IMR-90 (cell line): Measurements from ENCODE around the gene COLEC11. TPM values are rescaled to one million over a fixed set of nuclear protein-coding genes. Genes with fewer than 3 reads are reported as not detected.

Source experiments
- ATAC-seq: fragments of 200-7000 bp; cut with Tn5 transposase; 2 replicates; pipeline ENCODE4 v1.9.1; 2020; ENCODE audit warnings: low read depth, mild to moderate bottlenecking, moderate library complexity
- BruUV-seq: library from RNA; stranded (reverse); fragments of 400-500 nt; replicated peaks from 2 replicates; lab custom pipeline; 2021; lab: Mats Ljungman, UMichigan
- CTCF ChIA-PET: fragments of 300-600 bp; formaldehyde crosslinking; extraction: SDS; loops from one replicate; lab custom pipeline; 2021; ENCODE audit warnings: antibody characterized with exemption; lab: Yijun Ruan, JAX
- POLR2A ChIA-PET: fragments of 300-600 bp; sonication (Branson Sonifier 250); formaldehyde crosslinking; loops from one replicate; lab custom pipeline; 2022; ENCODE audit warnings: antibody characterized with exemption; ENCODE audit not compliant: unreplicated experiment; lab: Charles Lee
- DNase-seq: peaks from one replicate; pipeline ENCODE4 v3.0.0; 2013
- H2AFZ ChIP-seq: replicated peaks from 2 replicates; pipeline ENCODE3; 2013; ENCODE audit warnings: low read length, mild to moderate bottlenecking; ENCODE audit not compliant: poor library complexity
- H2AK5ac ChIP-seq: 2 replicates; pipeline ENCODE4 v1.6.1; 2013; ENCODE audit warnings: low read depth, low read length, inconsistent platforms
- H2AK9ac ChIP-seq: replicated peaks from 2 replicates; pipeline ENCODE3; 2013; ENCODE audit warnings: mild to moderate bottlenecking, low read depth, low read length, moderate library complexity; ENCODE audit not compliant: poor library complexity
- H2BK120ac ChIP-seq: 2 replicates; pipeline ENCODE4 v1.6.1; 2013; ENCODE audit warnings: low read depth, low read length, inconsistent platforms
- H2BK15ac ChIP-seq: 3 replicates; pipeline ENCODE4 v1.6.1; 2013; ENCODE audit warnings: low read depth, low read length, inconsistent platforms
- H2BK20ac ChIP-seq: 2 replicates; pipeline ENCODE4 v1.6.1; 2013; ENCODE audit warnings: low read depth, mild to moderate bottlenecking, inconsistent platforms, low read length, moderate library complexity
- H2BK5ac ChIP-seq: 2 replicates; pipeline ENCODE4 v1.6.1; 2013; ENCODE audit warnings: mild to moderate bottlenecking, low read depth, low read length, inconsistent platforms; ENCODE audit not compliant: poor library complexity, severe bottlenecking
- H3K14ac ChIP-seq: replicated peaks from 2 replicates; pipeline ENCODE4 v1.6.1; 2013; ENCODE audit warnings: low read depth, low read length, inconsistent platforms
- H3K18ac ChIP-seq: 2 replicates; pipeline ENCODE4 v1.6.1; 2013; ENCODE audit warnings: low read depth, low read length, control low read depth
- H3K23ac ChIP-seq: 2 replicates; pipeline ENCODE4 v1.6.1; 2013; ENCODE audit warnings: low read depth, low read length, inconsistent platforms
- H3K27ac ChIP-seq: 2 replicates; pipeline ENCODE4 v1.5.1; 2013; ENCODE audit warnings: mild to moderate bottlenecking, control low read depth, low read length; ENCODE audit not compliant: insufficient read depth
- H3K27me3 ChIP-seq: 2 replicates; pipeline ENCODE4 v1.6.1; 2013; ENCODE audit warnings: low read length; ENCODE audit not compliant: control insufficient read depth, insufficient read depth
- H3K36me3 ChIP-seq: 2 replicates; pipeline ENCODE4 v1.6.1; 2013; ENCODE audit warnings: low read length, mixed read lengths; ENCODE audit not compliant: control insufficient read depth, insufficient read depth
- H3K4ac ChIP-seq: 2 replicates; pipeline ENCODE4 v1.6.1; 2013; ENCODE audit warnings: low read depth, low read length, inconsistent platforms
- H3K4me1 ChIP-seq: 2 replicates; pipeline ENCODE4 v1.6.1; 2013; ENCODE audit warnings: low read length, mixed read lengths; ENCODE audit not compliant: control insufficient read depth, insufficient read depth
- H3K4me2 ChIP-seq: 2 replicates; pipeline ENCODE4 v1.6.1; 2013; ENCODE audit warnings: low read depth, mild to moderate bottlenecking, control low read depth, low read length, moderate library complexity
- H3K4me3 ChIP-seq: 2 replicates; pipeline ENCODE4 v1.5.1; 2013; ENCODE audit warnings: low read depth, mild to moderate bottlenecking, control low read depth, low read length, moderate library complexity; ENCODE audit not compliant: insufficient read depth
- H3K56ac ChIP-seq: 2 replicates; pipeline ENCODE4 v1.6.1; 2013; ENCODE audit warnings: low read length, inconsistent platforms; ENCODE audit not compliant: insufficient read depth; ENCODE audit errors: extremely low read depth
- H3K79me1 ChIP-seq, 2 experiments: 2 replicates each; pipeline ENCODE4 v1.6.1; 2013; ENCODE audit warnings: low read length in 2 of 2, inconsistent platforms in 1 of 2, low read depth in 1 of 2
- H3K9ac ChIP-seq: 2 replicates; pipeline ENCODE4 v1.6.1; 2013; ENCODE audit warnings: low read depth, low read length, control low read depth
- H3K9me1 ChIP-seq: 2 replicates; pipeline ENCODE4 v1.6.1; 2013; ENCODE audit warnings: low read length, inconsistent platforms; ENCODE audit not compliant: insufficient read depth
- H3K9me3 ChIP-seq: 2 replicates; pipeline ENCODE4 v1.6.1; 2013; ENCODE audit warnings: low read length; ENCODE audit not compliant: control insufficient read depth, insufficient read depth
- H4K20me1 ChIP-seq: 2 replicates; pipeline ENCODE4 v1.6.1; 2013; ENCODE audit warnings: low read length, inconsistent platforms; ENCODE audit not compliant: insufficient read depth
- H4K5ac ChIP-seq: 2 replicates; pipeline ENCODE4 v1.6.1; 2013; ENCODE audit warnings: mild to moderate bottlenecking, low read depth, low read length, control low read depth
- H4K8ac ChIP-seq, 2 experiments: 2 replicates each; pipeline ENCODE4 v1.6.1; 2013; ENCODE audit warnings: low read depth in 2 of 2, low read length in 2 of 2, control low read depth in 1 of 2, inconsistent platforms in 1 of 2
- H4K91ac ChIP-seq: 2 replicates; pipeline ENCODE4 v1.6.1; 2013; ENCODE audit warnings: low read depth, low read length, inconsistent platforms; ENCODE audit not compliant: insufficient read depth
- BHLHE40 ChIP-seq: fragments of 150-350 bp; IDR thresholded peaks from 2 replicates; pipeline ENCODE4 v1.6.1; 2016; ENCODE audit warnings: mild to moderate bottlenecking, low read depth, low read length
- CEBPB ChIP-seq: IDR thresholded peaks from 2 replicates; pipeline ENCODE4 v1.6.1; 2012; ENCODE audit warnings: low read depth, low read length, improper control_type of control experiment
- CHD1 ChIP-seq: IDR thresholded peaks from 2 replicates; pipeline ENCODE4 v1.6.1; 2012; ENCODE audit warnings: low read depth, low read length, improper control_type of control experiment
- CTCF ChIP-seq: conservative IDR thresholded peaks from 2 replicates; pipeline ENCODE4 v1.5.1; 2012; ENCODE audit warnings: mild to moderate bottlenecking, low read depth, low read length, improper control_type of control experiment
- FOS ChIP-seq: fragments of 150-350 bp; IDR thresholded peaks from 2 replicates; pipeline ENCODE4 v1.6.1; 2016; ENCODE audit warnings: low read depth, low read length
- MAFK ChIP-seq: IDR thresholded peaks from 2 replicates; pipeline ENCODE4 v1.6.1; 2012; ENCODE audit warnings: low read depth, low read length, improper control_type of control experiment
- MAZ ChIP-seq: IDR thresholded peaks from 2 replicates; pipeline ENCODE4 v1.6.1; 2012; ENCODE audit warnings: low read depth, mild to moderate bottlenecking, low read length, improper control_type of control experiment, moderate library complexity, borderline replicate concordance
- MXI1 ChIP-seq: IDR thresholded peaks from 2 replicates; pipeline ENCODE4 v1.6.1; 2012; ENCODE audit warnings: low read depth, mild to moderate bottlenecking, low read length, moderate library complexity, borderline replicate concordance
- NFE2L2 ChIP-seq: fragments of 150-350 bp; IDR thresholded peaks from 2 replicates; pipeline ENCODE4 v1.6.1; 2016; ENCODE audit warnings: low read depth, mild to moderate bottlenecking, low read length
- POLR2A ChIP-seq: IDR thresholded peaks from 2 replicates; pipeline ENCODE4 v1.6.1; 2012; ENCODE audit warnings: mild to moderate bottlenecking, low read depth, low read length
- RAD21 ChIP-seq: IDR thresholded peaks from 2 replicates; pipeline ENCODE4 v1.6.1; 2012; ENCODE audit warnings: low read length, improper control_type of control experiment
- RCOR1 ChIP-seq: IDR thresholded peaks from 2 replicates; pipeline ENCODE4 v1.6.1; 2012; ENCODE audit warnings: mild to moderate bottlenecking, low read length, improper control_type of control experiment; ENCODE audit not compliant: insufficient replicate concordance
- RFX5 ChIP-seq: IDR thresholded peaks from 2 replicates; pipeline ENCODE4 v1.8.0; 2012; ENCODE audit warnings: low read depth, mild to moderate bottlenecking, low read length, moderate library complexity
- SMC3 ChIP-seq: fragments of 150-350 bp; IDR thresholded peaks from 2 replicates; pipeline ENCODE4 v1.6.1; 2016; ENCODE audit warnings: low read depth, mild to moderate bottlenecking, antibody characterized with exemption, low read length, moderate library complexity
- USF2 ChIP-seq: fragments of 150-350 bp; IDR thresholded peaks from 2 replicates; pipeline ENCODE4 v1.6.1; 2017; ENCODE audit warnings: mild to moderate bottlenecking, antibody characterized with exemption, low read length, low read depth
- WGBS, 2 experiments: methylation state at CpG; one replicate each; pipeline versions ENCODE4 v1.1.5 to v1.1.7; 2013; ENCODE audit warnings: missing lambda C conversion rate in 2 of 2; ENCODE audit not compliant: insufficient read length in 1 of 2; ENCODE audit errors: extremely low coverage in 2 of 2; 5-methylcytosine and 5-hydroxymethylcytosine counted together
- dilution Hi-C: fragments of 300-500 bp; cut with HindIII; formaldehyde crosslinking; loops from one replicate; pipeline ENCODE4 v1.14.3; 2018; ENCODE audit warnings: low sequenced_read_pairs; ENCODE audit not compliant: unreplicated experiment
- in situ Hi-C: fragments of 300-500 bp; cut with MboI; formaldehyde crosslinking; loops from 3 replicates; pipeline ENCODE4 v1.14.3; 2019; ENCODE audit warnings: low sequenced_read_pairs, inconsistent platforms, mixed read lengths
- intact Hi-C: fragments of 100-400 bp; cut with micrococcal nuclease; formaldehyde crosslinking; loops from 2 replicates; pipeline ENCODE4 v1.10.0; 2022
- polyA plus RNA-seq, 3 experiments: library from polyadenylated mRNA; depleted of rRNA; stranded (reverse); fragments of >200 nt; gene quantifications; 2 replicates each; pipeline ENCODE4 v1.2.3, GENCODE V29; 2012; ENCODE audit warnings: low replicate concordance in 1 of 3
- total RNA-seq: library from RNA; depleted of rRNA; stranded (reverse); fragments of >200 nt; gene quantifications from 2 replicates; pipeline ENCODE4 v1.2.3, GENCODE V29; 2012
- TF ChIP-seq, protein P1 (sequence below): fragments of 150-350 bp; IDR thresholded peaks from 2 replicates; pipeline ENCODE4 v1.6.1; 2016; ENCODE audit warnings: low read depth, mild to moderate bottlenecking, low read length, moderate library complexity, borderline replicate concordance

Gene COLEC11
- total and polyA plus RNA-seq, 2 of the 4 experiments (the other 2 are of a cell fraction) = under 0.01 to 0.24 TPM

DNA sequence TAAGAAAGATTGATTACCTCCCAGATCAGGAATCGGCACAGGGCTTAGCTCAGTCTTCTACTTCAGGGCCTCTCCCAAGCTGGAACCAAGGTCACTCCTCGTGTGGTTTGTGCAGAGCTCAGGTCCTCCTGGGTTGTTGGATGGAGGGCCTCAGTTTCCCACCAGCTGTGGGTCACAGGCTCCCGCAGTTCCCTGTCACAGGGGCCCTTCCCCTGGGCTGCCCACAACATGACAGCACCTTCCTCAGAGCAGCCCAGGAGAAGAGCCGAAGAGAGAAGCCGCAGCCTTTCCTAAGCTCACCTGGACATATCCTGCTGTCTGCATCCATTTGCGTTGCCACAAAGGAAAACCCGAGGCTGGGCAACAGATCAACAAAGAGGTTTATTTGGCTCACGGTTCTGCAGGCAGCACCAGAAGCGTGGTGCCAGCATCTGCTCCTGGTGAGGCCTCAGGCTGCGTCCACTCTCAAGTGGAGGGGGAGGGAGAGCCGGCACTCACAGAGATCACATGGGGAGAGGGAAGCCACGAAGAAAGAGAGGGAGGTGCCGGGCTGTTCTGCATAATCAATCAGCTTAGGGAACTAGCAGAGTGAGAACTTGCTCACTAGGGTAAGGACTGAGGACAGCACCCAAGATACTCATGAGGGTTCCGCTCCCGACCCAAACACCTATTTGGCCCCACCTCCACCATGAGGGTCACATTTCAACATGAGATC, 50.1 kb downstream of the COLEC11 start:
- H3K4me2 ChIP-seq = no peak overlapping the region
- no peak overlapping the region for H3K56ac ChIP-seq
- no peak overlapping the region for H3K9ac ChIP-seq
- H2AK9ac ChIP-seq = no peak overlapping the region
- DNase-seq (no peak), ATAC-seq (no peak)
- H3K18ac ChIP-seq = no peak overlapping the region
- no peaks in the 10 kb centered on the region for H3K4me1 ChIP-seq
- no peak overlapping the region for H3K14ac ChIP-seq
- dilution Hi-C loops (no loop called here), intact Hi-C loops (no loop called here), in situ Hi-C loops (loop anchor here (10.0 kb wide), 1 partner anchor 220 kb away; no protein-coding TSS in a partner anchor)
- CTCF ChIA-PET = no interaction called here
- H3K9me1 ChIP-seq = no peaks in the 10 kb centered on the region
- no peak overlapping the region for H3K27ac ChIP-seq
- H2BK5ac ChIP-seq = no peak overlapping the region
- H4K91ac ChIP-seq = no peak overlapping the region
- WGBS, 2 experiments = no CpG with 5 or more reads among the region's 15 CpGs
- no peak overlapping the region for H2BK15ac ChIP-seq
- no peaks in the 10 kb centered on the region for H4K20me1 ChIP-seq
- H3K9me3 ChIP-seq = no peaks in the 10 kb centered on the region
- BruUV-seq = no TSS peak
- no peak overlapping the region for H2BK120ac ChIP-seq
- no peak overlapping the region for H4K8ac ChIP-seq
- H2AFZ ChIP-seq = no peak overlapping the region
- no peak overlapping the region for H3K4me3 ChIP-seq
- H3K79me1 ChIP-seq = no peaks in the 10 kb centered on the region
- no peak overlapping the region for H3K23ac ChIP-seq
- H4K5ac ChIP-seq = no peak overlapping the region
- no peak overlapping the region for H2BK20ac ChIP-seq
- POLR2A ChIA-PET = no interaction called here
- H3K27me3 ChIP-seq = no peaks in the 10 kb centered on the region; the same call in 1 of the 2 replicates
- no peaks in the 10 kb centered on the region for H3K36me3 ChIP-seq
- TF ChIP-seq CEBPB (no peak), MAFK (no peak), RFX5 (no peak), BHLHE40 (no peak), FOS (no peak), POLR2A (no peak), RAD21 (no peak), SMC3 (no peak), NFE2L2 (no peak), CTCF (no peak), MAZ (no peak), CHD1 (no peak), RCOR1 (no peak), USF2 (no peak), MXI1 (no peak)
- TF ChIP-seq, protein P1, sequence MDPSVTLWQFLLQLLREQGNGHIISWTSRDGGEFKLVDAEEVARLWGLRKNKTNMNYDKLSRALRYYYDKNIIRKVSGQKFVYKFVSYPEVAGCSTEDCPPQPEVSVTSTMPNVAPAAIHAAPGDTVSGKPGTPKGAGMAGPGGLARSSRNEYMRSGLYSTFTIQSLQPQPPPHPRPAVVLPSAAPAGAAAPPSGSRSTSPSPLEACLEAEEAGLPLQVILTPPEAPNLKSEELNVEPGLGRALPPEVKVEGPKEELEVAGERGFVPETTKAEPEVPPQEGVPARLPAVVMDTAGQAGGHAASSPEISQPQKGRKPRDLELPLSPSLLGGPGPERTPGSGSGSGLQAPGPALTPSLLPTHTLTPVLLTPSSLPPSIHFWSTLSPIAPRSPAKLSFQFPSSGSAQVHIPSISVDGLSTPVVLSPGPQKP = no peak
- H2AK5ac ChIP-seq = no peak overlapping the region
- no peak overlapping the region for H3K4ac ChIP-seq
